T-helper 2 cell treated with Interferon-gamma antibody and Interleukin-4, amounts not matched to agents 5 μg/mL and 100 μg/mL, for 36 hours (primary cell): ENCODE measurements around the gene SRGAP1.

Experiments
- DNase-seq: peaks from one replicate; pipeline ENCODE4 v3.0.0; 2021; ENCODE audit warnings: low spot score
- H3K27ac Mint-ChIP-seq: one replicate; pipeline ENCODE4 v1.8.0; 2021; ENCODE audit warnings: mild to moderate bottlenecking, mixed read lengths
- H3K27me3 Mint-ChIP-seq: one replicate; pipeline ENCODE4 v1.8.0; 2021; ENCODE audit warnings: low read depth, mixed read lengths
- H3K36me3 Mint-ChIP-seq: one replicate; pipeline ENCODE4 v1.8.0; 2021; ENCODE audit warnings: low read depth, mixed read lengths
- H3K4me1 Mint-ChIP-seq: one replicate; pipeline ENCODE4 v1.8.0; 2021; ENCODE audit warnings: low read depth, mixed read lengths
- H3K4me3 Mint-ChIP-seq: one replicate; pipeline ENCODE4 v1.8.0; 2022; ENCODE audit warnings: mild to moderate bottlenecking, moderate library complexity, mixed read lengths
- H3K9me3 Mint-ChIP-seq: one replicate; pipeline ENCODE4 v1.8.0; 2021; ENCODE audit warnings: mixed read lengths

SRGAP1 gene

DNA sequence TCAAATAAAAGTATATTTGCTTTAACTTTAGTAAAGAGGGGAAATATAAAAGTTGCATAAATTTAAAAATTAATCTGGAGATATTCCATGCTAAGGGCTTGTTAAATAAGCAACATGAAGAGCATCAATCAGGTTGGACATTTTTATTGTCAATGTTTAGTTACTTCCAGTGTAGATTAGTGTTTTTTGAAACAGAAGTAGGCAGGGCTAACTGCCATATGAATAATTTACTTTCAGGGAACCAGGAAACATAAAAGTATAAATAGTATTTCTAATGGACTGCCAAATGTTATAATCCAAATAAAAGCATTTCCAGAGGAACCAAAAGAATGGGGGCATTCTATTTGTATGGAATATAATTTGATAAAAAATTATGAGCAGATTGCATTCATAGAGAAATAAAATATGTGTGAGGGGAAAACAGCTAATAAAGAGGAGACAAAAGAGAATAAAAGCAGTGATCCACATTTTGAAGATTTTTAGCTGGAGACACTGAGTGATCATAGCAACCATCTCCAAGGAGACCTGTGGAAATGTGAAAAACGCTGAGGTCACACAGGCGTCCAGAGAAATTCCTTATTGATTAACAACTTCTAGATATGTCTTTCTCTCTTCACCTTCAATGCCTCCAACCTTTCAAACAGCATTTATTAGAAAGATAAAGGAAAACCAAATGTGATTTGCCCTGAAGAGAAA, 70.8 kb downstream of the SRGAP1 start:
- DNase-seq: no peak
- H3K27ac Mint-ChIP-seq: no peak overlapping the region
- H3K27me3 Mint-ChIP-seq: no peaks in the 10 kb centered on the region
- H3K36me3 Mint-ChIP-seq: no peaks in the 10 kb centered on the region
- H3K9me3 Mint-ChIP-seq: no peaks in the 10 kb centered on the region
- H3K4me1 Mint-ChIP-seq: no peaks in the 10 kb centered on the region
- no peak overlapping the region for H3K4me3 Mint-ChIP-seq

DNA sequence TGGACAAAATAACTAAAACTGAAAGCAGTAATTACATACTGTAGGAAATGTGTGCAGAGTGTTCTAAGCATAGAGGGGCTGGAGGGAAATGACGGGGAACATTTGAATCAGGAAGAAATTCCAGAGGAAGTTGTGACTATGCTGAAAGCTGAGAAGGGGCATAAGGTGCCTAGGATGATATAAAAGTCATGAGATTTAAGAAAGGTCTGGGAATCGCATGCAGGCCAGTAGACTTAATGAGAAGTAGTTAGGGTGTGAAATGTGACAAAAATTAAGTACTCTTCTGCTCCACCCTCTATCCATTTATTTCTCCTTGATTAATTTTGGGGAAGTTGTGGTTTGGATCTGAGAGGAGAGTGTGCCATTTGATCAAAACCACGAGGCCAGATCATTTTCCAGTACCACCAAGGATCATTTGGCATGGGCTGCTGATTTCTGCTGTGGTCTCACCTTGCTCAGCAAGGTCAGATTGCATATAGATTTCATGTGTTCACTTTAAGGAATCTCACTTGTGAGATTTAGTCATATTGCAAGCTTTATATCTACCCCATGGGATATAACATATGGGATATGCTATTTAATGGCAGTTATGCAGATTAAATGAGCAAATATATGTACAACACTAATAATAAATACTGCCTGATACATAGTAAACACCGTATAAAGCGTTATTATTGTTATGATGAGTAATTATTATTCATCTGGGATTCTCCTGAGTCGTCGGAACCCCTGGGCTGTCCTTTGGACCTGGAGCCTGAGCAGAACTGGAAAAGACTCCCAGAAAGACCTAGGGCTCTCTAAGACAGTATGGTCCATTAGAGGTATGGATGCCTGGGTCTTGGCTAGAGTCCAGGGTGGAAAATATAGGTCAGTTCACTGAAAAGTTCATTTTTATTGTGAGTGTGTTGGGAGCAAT, 72.3 kb downstream of the SRGAP1 start:
- Mint-ChIP-seq H3K4me1 (no peaks in the 10 kb centered on the region), H3K4me3 (no peak overlapping the region), H3K27ac (no peak overlapping the region), H3K27me3 (no peaks in the 10 kb centered on the region), H3K36me3 (no peaks in the 10 kb centered on the region), H3K9me3 (no peaks in the 10 kb centered on the region)
- no peak for DNase-seq

DNA sequence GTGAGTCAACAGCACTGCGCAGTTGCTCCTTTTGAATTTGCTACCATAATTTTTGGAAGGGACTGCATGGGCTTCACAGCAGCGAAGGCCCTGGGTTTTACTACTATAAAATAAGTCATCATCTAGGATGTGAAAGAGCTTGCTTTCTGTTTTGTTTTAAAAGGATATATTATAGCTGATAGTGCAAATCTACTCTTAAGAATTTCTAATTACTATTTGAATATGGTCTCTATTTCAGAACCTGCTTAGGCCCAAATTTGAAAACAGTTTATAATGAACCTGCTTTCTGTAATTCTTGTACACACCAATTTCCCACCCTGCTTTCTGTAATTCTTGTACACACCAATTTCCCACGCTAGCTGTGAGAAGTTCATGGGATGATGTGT, 73.0 kb downstream of the SRGAP1 start:
- H3K4me1 Mint-ChIP-seq: no peaks in the 10 kb centered on the region
- no peaks in the 10 kb centered on the region for H3K9me3 Mint-ChIP-seq
- H3K36me3 Mint-ChIP-seq: no peaks in the 10 kb centered on the region
- H3K27ac Mint-ChIP-seq: no peak overlapping the region
- no peaks in the 10 kb centered on the region for H3K27me3 Mint-ChIP-seq
- H3K4me3 Mint-ChIP-seq: no peak overlapping the region
- DNase-seq: no peak

DNA sequence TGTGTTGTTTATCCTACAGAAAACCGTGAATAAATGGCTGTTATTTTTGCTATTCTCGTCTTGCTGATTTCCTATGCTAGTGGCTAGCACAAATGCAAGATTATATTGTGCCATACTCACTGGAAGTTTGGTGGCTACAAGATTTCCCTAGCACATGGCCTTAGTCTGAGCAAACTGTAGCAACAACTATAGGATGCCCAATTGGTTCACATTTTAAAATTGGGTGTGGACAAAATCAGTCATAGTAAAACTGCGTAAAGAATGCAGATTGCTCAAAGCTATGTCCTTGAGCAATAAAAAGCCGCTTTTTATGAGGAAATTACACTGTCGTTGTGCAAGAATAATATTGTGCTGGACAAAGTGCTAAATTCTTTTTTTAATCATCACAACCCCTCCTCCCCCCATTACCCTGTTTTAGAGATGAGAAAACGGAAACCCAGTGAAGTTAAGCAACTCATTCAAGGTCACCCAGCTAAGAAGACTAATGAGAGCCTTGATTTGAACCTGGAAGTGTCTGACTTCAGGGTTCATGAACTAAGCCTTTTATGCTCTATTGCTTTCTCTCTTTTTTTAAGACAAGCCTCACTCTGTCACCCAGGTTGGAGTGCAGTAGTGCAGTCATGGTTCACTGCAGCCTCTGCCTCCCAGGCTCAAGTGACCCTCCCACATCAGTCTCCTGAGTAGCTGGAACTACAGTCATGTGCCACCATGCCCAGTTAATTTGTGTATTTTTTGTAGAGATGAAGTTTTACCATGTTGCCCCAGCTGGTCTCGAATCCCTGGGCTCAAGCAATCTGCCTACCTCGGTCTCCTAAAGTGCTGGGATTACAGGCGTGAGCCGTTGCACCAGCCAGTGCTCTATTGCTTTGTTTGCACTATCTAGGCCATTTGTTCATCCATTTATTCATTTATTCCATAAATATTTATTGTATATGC, 73.6 kb downstream of the SRGAP1 start:
- Mint-ChIP-seq H3K36me3 (no peaks in the 10 kb centered on the region), H3K9me3 (no peaks in the 10 kb centered on the region), H3K27me3 (no peaks in the 10 kb centered on the region), H3K4me1 (no peaks in the 10 kb centered on the region), H3K4me3 (no peak overlapping the region), H3K27ac (no peak overlapping the region)
- DNase-seq: no peak

DNA sequence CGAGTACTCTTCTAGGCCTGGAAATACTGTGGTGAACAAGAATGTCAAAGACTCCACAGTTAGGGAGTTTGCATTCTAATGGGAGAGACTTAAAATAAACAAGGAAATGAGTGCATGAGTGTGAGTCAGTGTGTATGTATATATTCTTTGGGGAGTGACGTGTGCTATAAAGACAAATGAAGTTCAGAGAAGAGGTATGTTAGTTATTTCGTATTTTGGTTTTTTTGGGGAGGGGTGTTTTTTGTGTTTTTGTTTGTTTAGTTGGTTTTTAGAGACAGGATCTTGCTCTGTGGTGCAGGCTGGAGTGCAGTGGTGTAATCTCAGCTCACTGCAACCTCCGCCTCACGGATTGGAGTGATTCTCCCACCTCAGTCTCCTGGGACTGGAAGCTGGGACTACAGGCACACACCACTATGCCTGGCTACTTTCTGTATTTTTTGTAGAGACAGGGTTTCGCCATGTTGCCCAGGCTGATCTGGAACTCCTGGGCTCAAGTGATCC, 74.3 kb downstream of the SRGAP1 start:
- Mint-ChIP-seq H3K9me3 (no peaks in the 10 kb centered on the region), H3K36me3 (no peaks in the 10 kb centered on the region), H3K4me3 (no peak overlapping the region), H3K27ac (no peak overlapping the region), H3K4me1 (no peaks in the 10 kb centered on the region), H3K27me3 (no peaks in the 10 kb centered on the region)
- no peak for DNase-seq

DNA sequence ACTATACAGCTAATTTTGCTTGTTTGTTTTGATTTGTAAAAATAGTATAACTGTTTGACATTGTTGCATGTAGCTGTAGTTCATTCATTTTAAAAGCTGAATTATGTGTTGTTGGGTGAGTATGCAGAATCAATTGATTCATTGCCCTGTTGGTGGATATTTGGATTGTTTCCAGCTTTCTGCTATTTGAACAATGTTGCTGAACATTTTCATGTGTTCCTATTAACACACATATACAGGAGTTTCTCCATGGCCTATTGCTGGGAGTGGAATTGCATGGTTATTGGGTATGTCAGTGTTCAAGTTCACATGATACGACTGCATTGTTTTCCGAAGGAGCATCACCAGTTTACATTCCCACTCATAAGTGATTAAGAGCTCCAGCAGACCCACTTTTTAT, 75.3 kb downstream of the SRGAP1 start:
- no peaks in the 10 kb centered on the region for H3K27me3 Mint-ChIP-seq
- no peak overlapping the region for H3K27ac Mint-ChIP-seq
- no peaks in the 10 kb centered on the region for H3K4me1 Mint-ChIP-seq
- H3K4me3 Mint-ChIP-seq: no peak overlapping the region
- no peak for DNase-seq
- no peaks in the 10 kb centered on the region for H3K36me3 Mint-ChIP-seq
- no peaks in the 10 kb centered on the region for H3K9me3 Mint-ChIP-seq

DNA sequence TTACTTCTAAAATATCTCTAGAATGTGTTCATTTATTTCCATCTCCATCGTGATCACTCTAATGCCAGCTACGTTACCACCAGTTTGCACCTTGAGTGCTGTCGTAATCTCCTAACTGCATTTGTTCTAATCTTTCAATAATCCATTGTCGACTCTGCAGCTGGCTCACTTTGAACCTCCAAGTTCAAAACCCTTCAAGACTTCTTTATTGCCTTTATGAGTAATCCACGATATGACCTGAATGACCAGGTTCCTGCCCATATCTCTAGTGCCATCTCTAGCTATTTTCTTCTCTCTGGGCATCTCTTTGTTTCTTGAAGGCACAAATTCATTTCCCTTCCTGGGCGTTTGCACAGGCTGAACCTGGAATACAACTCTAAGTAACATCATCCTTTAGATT, 76.7 kb downstream of the SRGAP1 start:
- no peaks in the 10 kb centered on the region for H3K36me3 Mint-ChIP-seq
- no peaks in the 10 kb centered on the region for H3K4me1 Mint-ChIP-seq
- no peaks in the 10 kb centered on the region for H3K27me3 Mint-ChIP-seq
- no peak overlapping the region for H3K4me3 Mint-ChIP-seq
- H3K9me3 Mint-ChIP-seq: no peaks in the 10 kb centered on the region
- DNase-seq: no peak
- H3K27ac Mint-ChIP-seq: no peak overlapping the region

DNA sequence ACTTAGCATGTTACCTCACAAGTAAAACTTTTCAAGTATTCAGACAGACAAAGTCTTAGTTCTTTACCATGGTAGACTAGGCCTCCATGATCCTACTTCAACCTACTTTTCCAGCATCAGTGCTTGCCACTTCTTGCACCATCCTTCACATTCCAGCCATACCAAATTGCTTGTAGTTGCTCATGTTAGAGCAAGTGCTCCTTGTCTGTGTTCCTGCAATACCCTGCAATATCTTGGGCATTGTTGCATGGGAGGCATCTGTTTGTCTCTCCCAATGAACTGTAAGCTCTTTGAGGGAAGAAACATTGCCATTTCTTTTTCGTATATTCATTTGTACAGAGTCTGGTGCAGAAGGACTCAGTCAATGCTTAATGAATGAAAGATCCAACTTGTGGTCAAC, 78.0 kb downstream of the SRGAP1 start:
- H3K27me3 Mint-ChIP-seq: no peaks in the 10 kb centered on the region
- H3K27ac Mint-ChIP-seq: no peak overlapping the region
- no peak overlapping the region for H3K4me3 Mint-ChIP-seq
- no peaks in the 10 kb centered on the region for H3K9me3 Mint-ChIP-seq
- no peaks in the 10 kb centered on the region for H3K4me1 Mint-ChIP-seq
- no peak for DNase-seq
- H3K36me3 Mint-ChIP-seq: no peaks in the 10 kb centered on the region

DNA sequence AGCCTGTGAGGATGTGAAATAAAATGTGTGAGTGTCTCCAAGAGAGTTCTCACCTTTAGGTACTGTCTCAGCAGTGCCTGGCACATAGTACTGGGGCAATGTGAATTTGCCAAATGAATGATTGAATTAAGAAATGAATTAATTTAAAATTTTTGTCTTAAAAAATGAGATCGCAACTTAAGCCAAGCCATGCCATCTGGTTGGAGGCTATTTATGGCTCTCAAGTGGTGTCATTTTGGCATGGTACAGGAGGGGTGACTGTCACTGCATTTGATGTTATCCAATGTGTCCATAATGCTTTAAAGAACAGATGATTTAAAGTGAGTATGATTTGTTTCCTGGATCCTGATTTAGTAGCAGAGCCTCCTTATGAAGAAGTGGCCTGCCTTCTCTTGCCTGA, 80.3 kb downstream of the SRGAP1 start:
- no peak overlapping the region for H3K4me3 Mint-ChIP-seq
- no peaks in the 10 kb centered on the region for H3K4me1 Mint-ChIP-seq
- no peak overlapping the region for H3K27ac Mint-ChIP-seq
- no peak for DNase-seq
- H3K9me3 Mint-ChIP-seq: no peaks in the 10 kb centered on the region
- no peaks in the 10 kb centered on the region for H3K36me3 Mint-ChIP-seq
- H3K27me3 Mint-ChIP-seq: no peaks in the 10 kb centered on the region

DNA sequence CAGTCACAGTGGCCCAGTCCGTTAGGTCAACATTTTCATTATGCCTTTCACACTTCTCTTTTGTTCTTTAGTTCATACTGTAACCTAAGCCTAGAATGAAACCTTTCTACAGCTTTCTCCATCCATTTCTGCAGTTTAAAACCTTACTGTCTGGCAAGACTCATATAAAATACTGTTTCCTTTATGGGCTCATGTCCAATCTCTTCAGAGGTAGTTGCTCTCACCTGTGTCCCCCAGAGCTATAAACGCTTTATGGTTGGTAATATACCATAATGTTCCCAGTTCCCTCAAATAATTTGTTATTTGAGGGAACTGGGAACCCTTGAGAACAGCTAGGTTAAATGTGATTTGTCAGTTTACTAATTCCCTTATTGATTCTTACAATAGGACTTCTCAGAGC, 83.0 kb downstream of the SRGAP1 start:
- Mint-ChIP-seq H3K27ac (no peak overlapping the region), H3K4me1 (no peaks in the 10 kb centered on the region), H3K27me3 (no peaks in the 10 kb centered on the region), H3K4me3 (no peak overlapping the region), H3K9me3 (no peaks in the 10 kb centered on the region), H3K36me3 (no peaks in the 10 kb centered on the region)
- DNase-seq: no peak

DNA sequence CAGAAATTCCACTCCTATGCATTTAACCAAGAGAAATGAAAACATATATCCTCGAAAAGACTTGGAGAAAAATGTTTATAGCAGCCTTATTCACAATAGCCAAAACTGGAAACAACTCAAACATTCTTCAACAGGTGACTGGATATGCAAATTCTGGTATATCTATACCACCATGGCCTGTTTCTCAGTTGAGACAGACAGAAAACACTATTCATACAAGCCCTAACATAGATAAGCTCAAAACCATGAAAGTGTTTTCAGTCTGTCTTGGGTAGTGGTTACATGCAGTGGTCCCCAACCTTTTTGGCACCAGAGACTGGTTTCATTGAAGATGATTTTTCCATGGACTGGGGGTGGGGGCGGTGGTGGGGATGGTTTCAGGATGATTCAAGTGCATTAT, 83.8 kb downstream of the SRGAP1 start:
- Mint-ChIP-seq H3K27ac (no peak overlapping the region), H3K36me3 (no peaks in the 10 kb centered on the region), H3K27me3 (no peaks in the 10 kb centered on the region), H3K4me1 (no peaks in the 10 kb centered on the region), H3K4me3 (no peak overlapping the region), H3K9me3 (no peaks in the 10 kb centered on the region)
- no peak for DNase-seq

DNA sequence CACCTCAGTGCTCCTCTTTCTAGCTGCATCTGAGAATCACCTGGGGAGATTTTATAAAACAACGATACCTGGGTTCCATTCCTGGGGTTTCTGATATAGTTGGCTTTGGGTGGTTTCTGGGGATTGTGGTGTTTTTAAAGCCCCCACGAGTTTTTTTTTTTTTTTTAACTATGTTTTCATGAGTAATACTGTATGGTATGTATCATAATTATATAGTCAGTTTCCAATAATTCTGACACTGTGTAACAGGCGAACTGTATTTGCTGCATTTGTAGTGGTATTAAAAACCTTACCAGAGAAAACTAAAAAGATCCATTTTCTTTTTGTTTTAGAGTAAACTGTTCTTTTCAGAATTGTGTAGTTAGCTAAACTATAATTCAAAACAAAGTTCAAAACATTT, 84.9 kb downstream of the SRGAP1 start:
- Mint-ChIP-seq H3K27me3 (no peaks in the 10 kb centered on the region), H3K36me3 (no peaks in the 10 kb centered on the region), H3K27ac (no peak overlapping the region), H3K4me1 (no peaks in the 10 kb centered on the region), H3K4me3 (no peak overlapping the region), H3K9me3 (no peaks in the 10 kb centered on the region)
- no peak for DNase-seq

DNA sequence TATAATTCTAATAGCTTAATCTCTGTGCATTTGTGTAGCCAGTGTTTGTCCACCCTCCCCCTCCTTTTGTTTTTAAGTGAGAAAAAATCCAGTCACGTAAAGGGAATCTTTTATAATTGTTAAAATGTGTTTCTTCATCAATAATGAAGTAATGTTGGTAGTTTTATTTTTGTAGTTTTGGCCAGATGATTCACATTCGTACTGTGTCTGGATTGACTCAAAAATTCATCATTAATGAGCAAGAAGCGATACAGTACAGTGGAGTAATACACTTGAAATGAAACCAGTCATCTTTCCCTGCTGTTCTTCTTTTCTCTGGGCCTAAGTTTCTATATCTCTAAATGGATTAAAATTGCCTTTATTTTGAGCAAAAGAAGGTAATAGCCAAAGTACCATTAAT, 86.5 kb downstream of the SRGAP1 start:
- Mint-ChIP-seq H3K27ac (no peak overlapping the region), H3K4me3 (no peak overlapping the region), H3K9me3 (no peaks in the 10 kb centered on the region), H3K36me3 (no peaks in the 10 kb centered on the region), H3K27me3 (no peaks in the 10 kb centered on the region), H3K4me1 (no peaks in the 10 kb centered on the region)
- DNase-seq: no peak

DNA sequence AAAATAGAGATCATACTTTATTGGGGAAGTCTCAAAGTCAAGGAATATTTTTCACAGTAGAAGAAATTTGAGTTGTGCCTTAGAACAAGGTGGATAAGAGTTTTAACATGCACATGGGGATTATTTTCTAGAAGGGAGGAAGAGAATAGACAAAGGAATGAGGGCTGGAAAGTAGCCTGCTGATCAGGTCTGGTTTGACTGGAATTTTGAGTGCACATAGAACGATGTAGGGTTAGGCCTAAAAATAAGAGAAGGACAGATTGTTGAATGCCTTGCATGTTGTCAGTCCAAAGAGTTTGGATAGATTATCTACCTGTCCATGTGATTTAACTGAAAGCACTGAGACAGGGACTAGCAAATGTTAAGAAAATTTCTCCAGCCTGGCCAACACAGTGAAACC, 87.2 kb downstream of the SRGAP1 start:
- DNase-seq: no peak
- Mint-ChIP-seq H3K9me3 (no peaks in the 10 kb centered on the region), H3K36me3 (no peaks in the 10 kb centered on the region), H3K4me3 (no peak overlapping the region), H3K27ac (no peak overlapping the region), H3K4me1 (no peaks in the 10 kb centered on the region), H3K27me3 (no peaks in the 10 kb centered on the region)
